MM.1S (cell line): ENCODE results near the gene PRMT1.

ENCODE experiments used
- DNase-seq: peaks from one replicate; pipeline ENCODE4 v3.0.0-alpha.2; 2015
- H2AFZ ChIP-seq: fragments of 300-600 bp; sonication (generic); 2 replicates; pipeline ENCODE4 v1.6.0; 2016; ENCODE audit warnings: antibody characterized with exemption, low read length
- H3F3A ChIP-seq: fragments of 300-600 bp; sonication (generic); 2 replicates; pipeline ENCODE4 v1.6.1; 2016; ENCODE audit warnings: mild to moderate bottlenecking, antibody characterized with exemption, low read length, moderate library complexity, mixed read lengths; ENCODE audit not compliant: insufficient read depth
- H3K27ac ChIP-seq: fragments of 300-600 bp; sonication (generic); 2 replicates; pipeline ENCODE4 v1.5.1; 2016; ENCODE audit warnings: mild to moderate bottlenecking, low read length
- H3K27me3 ChIP-seq: fragments of 300-600 bp; sonication (generic); replicated peaks from 2 replicates; pipeline ENCODE4 v1.6.0; 2016; ENCODE audit warnings: low read length; ENCODE audit not compliant: insufficient read depth
- H3K36me3 ChIP-seq: fragments of 300-600 bp; sonication (generic); replicated peaks from 2 replicates; pipeline ENCODE4 v1.6.1; 2016; ENCODE audit warnings: mild to moderate bottlenecking, low read length, mixed read lengths; ENCODE audit not compliant: insufficient read depth
- H3K4me1 ChIP-seq: fragments of 300-600 bp; sonication (generic); 2 replicates; pipeline ENCODE4 v1.6.1; 2016; ENCODE audit warnings: low read length, mixed read lengths
- H3K4me2 ChIP-seq: fragments of 300-600 bp; sonication (generic); 2 replicates; pipeline ENCODE4 v1.6.0; 2016; ENCODE audit warnings: low read depth, low read length
- H3K4me3 ChIP-seq: fragments of 300-600 bp; sonication (generic); 2 replicates; pipeline ENCODE4 v1.5.1; 2016; ENCODE audit warnings: low read length, mixed read lengths
- H3K79me2 ChIP-seq: fragments of 300-600 bp; sonication (generic); 2 replicates; pipeline ENCODE4 v1.6.1; 2016; ENCODE audit warnings: mixed run types, low read length, mixed read lengths
- H3K9ac ChIP-seq: fragments of 300-600 bp; sonication (generic); 2 replicates; pipeline ENCODE4 v1.6.1; 2016; ENCODE audit warnings: low read length, mixed read lengths
- H3K9me2 ChIP-seq: fragments of 300-600 bp; sonication (generic); replicated peaks from 2 replicates; pipeline ENCODE4 v1.6.1; 2016; ENCODE audit warnings: mild to moderate bottlenecking, low read length, mixed read lengths; ENCODE audit not compliant: insufficient read depth
- H3K9me3 ChIP-seq: fragments of 300-600 bp; sonication (generic); replicated peaks from 2 replicates; pipeline ENCODE4 v1.6.1; 2016; ENCODE audit warnings: mild to moderate bottlenecking, low read length, mixed read lengths; ENCODE audit not compliant: insufficient read depth
- H4K20me1 ChIP-seq: fragments of 300-600 bp; sonication (generic); 2 replicates; pipeline ENCODE4 v1.6.1; 2016; ENCODE audit warnings: mild to moderate bottlenecking, low read length, moderate library complexity, mixed read lengths; ENCODE audit not compliant: insufficient read depth
- EZH2 ChIP-seq: fragments of 300-600 bp; sonication (generic); optimal IDR thresholded peaks from 2 replicates; pipeline ENCODE3; 2017; ENCODE audit warnings: low read depth, mild to moderate bottlenecking, antibody characterized with exemption, low read length, mixed read lengths
- EZH2phosphoT487 ChIP-seq: fragments of 300-600 bp; sonication (generic); IDR thresholded peaks from 2 replicates; pipeline ENCODE4 v1.6.1; 2018; ENCODE audit warnings: antibody characterized with exemption, low read length
- TF ChIP-seq, protein P1 (sequence below): fragments of 300-600 bp; sonication (generic); IDR thresholded peaks from 2 replicates; pipeline ENCODE4 v1.5.1; 2016; ENCODE audit warnings: antibody characterized with exemption, low read length, mixed read lengths

Gene PRMT1

DNA sequence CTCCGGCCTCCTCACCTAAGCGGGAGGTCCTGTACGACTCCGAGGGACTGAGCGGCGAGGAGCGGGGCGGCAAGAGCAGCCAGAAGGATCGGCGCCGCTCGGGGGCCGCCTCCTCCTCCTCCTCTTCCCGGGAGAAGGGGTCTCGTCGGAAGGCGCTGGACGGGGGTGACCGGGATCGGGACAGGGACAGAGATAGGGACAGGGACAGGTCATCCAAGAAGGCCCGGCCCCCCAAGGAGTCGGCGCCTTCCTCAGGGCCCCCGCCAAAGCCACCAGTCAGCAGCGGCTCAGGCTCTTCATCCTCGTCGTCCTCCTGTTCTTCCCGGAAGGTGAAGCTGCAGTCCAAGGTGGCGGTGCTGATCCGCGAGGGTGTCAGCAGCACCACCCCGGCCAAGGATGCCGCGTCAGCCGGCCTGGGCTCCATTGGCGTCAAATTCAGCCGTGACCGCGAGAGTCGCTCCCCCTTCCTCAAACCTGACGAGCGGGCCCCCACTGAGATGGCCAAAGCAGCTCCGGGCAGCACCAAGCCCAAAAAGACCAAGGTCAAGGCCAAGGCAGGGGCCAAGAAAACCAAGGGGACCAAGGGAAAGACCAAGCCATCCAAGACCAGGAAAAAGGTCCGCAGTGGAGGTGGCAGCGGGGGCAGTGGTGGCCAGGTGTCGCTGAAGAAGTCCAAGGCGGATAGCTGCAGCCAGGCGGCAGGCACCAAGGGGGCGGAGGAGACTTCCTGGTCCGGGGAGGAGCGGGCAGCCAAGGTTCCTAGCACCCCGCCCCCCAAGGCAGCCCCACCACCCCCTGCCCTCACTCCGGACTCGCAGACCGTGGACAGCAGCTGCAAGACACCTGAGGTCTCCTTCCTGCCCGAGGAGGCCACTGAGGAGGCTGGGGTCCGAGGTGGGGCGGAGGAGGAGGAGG lies 24.3 kb upstream of the PRMT1 start:
- H3K36me3 ChIP-seq, result no peaks in the 10 kb centered on the region; the same call in 1 of the 2 replicates
- H3K27me3 ChIP-seq, result no peaks in the 10 kb centered on the region
- H2AFZ ChIP-seq, result no peak overlapping the region
- no peaks in the 10 kb centered on the region for H4K20me1 ChIP-seq
- H3K9me2 ChIP-seq, result no peaks in the 10 kb centered on the region
- no peak for DNase-seq
- no peak overlapping the region for H3K4me3 ChIP-seq
- no peak overlapping the region for H3K4me2 ChIP-seq
- H3K9me3 ChIP-seq, result no peaks in the 10 kb centered on the region
- no peaks in the 10 kb centered on the region for H3F3A ChIP-seq
- H3K27ac ChIP-seq, result no peak overlapping the region
- H3K4me1 ChIP-seq, result no peaks in the 10 kb centered on the region
- peaks cover 20% of the 10 kb centered on the region for H3K79me2 ChIP-seq
- H3K9ac ChIP-seq, result no peak overlapping the region
- no peak for TF ChIP-seq EZH2
- no peak for TF ChIP-seq EZH2phosphoT487
- TF ChIP-seq, protein P1, sequence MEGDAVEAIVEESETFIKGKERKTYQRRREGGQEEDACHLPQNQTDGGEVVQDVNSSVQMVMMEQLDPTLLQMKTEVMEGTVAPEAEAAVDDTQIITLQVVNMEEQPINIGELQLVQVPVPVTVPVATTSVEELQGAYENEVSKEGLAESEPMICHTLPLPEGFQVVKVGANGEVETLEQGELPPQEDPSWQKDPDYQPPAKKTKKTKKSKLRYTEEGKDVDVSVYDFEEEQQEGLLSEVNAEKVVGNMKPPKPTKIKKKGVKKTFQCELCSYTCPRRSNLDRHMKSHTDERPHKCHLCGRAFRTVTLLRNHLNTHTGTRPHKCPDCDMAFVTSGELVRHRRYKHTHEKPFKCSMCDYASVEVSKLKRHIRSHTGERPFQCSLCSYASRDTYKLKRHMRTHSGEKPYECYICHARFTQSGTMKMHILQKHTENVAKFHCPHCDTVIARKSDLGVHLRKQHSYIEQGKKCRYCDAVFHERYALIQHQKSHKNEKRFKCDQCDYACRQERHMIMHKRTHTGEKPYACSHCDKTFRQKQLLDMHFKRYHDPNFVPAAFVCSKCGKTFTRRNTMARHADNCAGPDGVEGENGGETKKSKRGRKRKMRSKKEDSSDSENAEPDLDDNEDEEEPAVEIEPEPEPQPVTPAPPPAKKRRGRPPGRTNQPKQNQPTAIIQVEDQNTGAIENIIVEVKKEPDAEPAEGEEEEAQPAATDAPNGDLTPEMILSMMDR, result no peak

DNA sequence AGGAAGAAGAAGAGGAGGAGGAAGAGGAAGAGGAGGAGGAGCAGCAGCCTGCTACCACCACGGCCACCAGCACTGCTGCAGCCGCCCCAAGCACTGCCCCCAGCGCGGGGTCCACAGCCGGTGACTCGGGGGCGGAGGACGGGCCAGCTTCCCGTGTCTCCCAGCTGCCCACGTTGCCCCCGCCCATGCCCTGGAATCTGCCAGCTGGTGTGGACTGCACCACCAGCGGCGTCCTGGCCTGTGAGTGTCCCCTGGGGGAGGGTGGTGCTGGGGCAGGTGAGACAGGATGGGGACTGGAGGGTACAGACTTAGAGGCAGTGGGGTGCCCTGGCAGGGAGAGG lies 23.6 kb upstream of the PRMT1 start:
- Histone ChIP-seq H3K9me3 (no peaks in the 10 kb centered on the region), H2AFZ (no peak overlapping the region), H3K4me2 (no peak overlapping the region), H3K4me3 (no peak overlapping the region), H3K79me2 (peaks cover 20% of the 10 kb centered on the region), H3K9ac (no peak overlapping the region), H3K36me3 (no peaks in the 10 kb centered on the region; the same call in 1 of the 2 replicates), H3K4me1 (no peaks in the 10 kb centered on the region), H3F3A (no peaks in the 10 kb centered on the region), H3K9me2 (no peaks in the 10 kb centered on the region), H3K27me3 (no peaks in the 10 kb centered on the region), H3K27ac (no peak overlapping the region), H4K20me1 (no peaks in the 10 kb centered on the region)
- TF ChIP-seq, protein P1, result no peak
- no peak for TF ChIP-seq EZH2phosphoT487
- TF ChIP-seq EZH2, result no peak
- DNase-seq, result no peak

DNA sequence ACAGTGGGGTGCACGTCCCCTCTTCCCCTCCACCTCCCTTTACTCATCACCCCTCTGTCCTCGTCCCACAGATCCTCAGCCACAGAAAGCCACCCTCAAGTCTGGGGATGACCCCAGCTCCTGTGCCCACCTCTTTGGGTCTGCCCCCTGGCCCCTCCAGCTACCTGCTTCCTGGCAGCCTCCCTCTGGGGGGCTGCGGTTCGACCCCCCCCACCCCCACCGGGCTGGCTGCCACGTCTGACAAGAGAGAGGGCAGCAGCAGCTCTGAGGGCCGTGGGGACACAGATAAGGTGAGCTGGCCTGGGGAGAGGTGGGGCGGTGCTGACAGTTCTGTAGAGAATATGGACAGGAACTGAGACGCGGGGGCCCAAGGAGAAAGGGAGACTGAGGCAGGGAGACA lies 22.5 kb upstream of the PRMT1 start:
- H2AFZ ChIP-seq, result no peak overlapping the region
- H3K27ac ChIP-seq, result no peak overlapping the region
- no peak overlapping the region for H3K9ac ChIP-seq
- H3K9me2 ChIP-seq, result no peaks in the 10 kb centered on the region
- H3K79me2 ChIP-seq, result peaks cover 14% of the 10 kb centered on the region
- H3K4me3 ChIP-seq, result no peak overlapping the region
- no peaks in the 10 kb centered on the region for H3K9me3 ChIP-seq
- TF ChIP-seq, protein P1, result no peak
- TF ChIP-seq EZH2phosphoT487 (no peak), EZH2 (no peak)
- H3K4me2 ChIP-seq, result no peak overlapping the region
- no peaks in the 10 kb centered on the region for H3K27me3 ChIP-seq
- no peaks in the 10 kb centered on the region for H3F3A ChIP-seq
- no peaks in the 10 kb centered on the region for H3K4me1 ChIP-seq
- DNase-seq, result no peak
- no peaks in the 10 kb centered on the region for H4K20me1 ChIP-seq
- no peaks in the 10 kb centered on the region; the same call in 1 of the 2 replicates for H3K36me3 ChIP-seq
